ENCODE data around the gene HECTD2. TPM values are rescaled to one million over a fixed set of nuclear protein-coding genes. Genes with fewer than 3 reads are reported as not detected.

HECTD2 gene
- total RNA-seq, 2 experiments from 2014 or later = 2.7 to 3.8 TPM

GRCh38 chr10:91549262-91549661 lies 139.1 kb downstream of the HECTD2 start:
- Mint-ChIP-seq H3K4me3 (no peak overlapping the region), H3K9me3 (no peaks in the 10 kb centered on the region), H3K4me1 (ENCODE audit: low read depth) (no peaks in the 10 kb centered on the region), H3K36me3 (ENCODE audit: low read depth) (no peaks in the 10 kb centered on the region), H3K27ac (no peak overlapping the region), H3K27me3 (peaks cover 4% of the 10 kb centered on the region)
- intact Hi-C loops (cut with micrococcal nuclease) = no loop called here
- POLR2A ChIA-PET = no interaction called here
- CTCF ChIA-PET = no interaction called here
- DNase-seq (no peak), ATAC-seq (no peak)
- TF ChIP-seq, protein P1, sequence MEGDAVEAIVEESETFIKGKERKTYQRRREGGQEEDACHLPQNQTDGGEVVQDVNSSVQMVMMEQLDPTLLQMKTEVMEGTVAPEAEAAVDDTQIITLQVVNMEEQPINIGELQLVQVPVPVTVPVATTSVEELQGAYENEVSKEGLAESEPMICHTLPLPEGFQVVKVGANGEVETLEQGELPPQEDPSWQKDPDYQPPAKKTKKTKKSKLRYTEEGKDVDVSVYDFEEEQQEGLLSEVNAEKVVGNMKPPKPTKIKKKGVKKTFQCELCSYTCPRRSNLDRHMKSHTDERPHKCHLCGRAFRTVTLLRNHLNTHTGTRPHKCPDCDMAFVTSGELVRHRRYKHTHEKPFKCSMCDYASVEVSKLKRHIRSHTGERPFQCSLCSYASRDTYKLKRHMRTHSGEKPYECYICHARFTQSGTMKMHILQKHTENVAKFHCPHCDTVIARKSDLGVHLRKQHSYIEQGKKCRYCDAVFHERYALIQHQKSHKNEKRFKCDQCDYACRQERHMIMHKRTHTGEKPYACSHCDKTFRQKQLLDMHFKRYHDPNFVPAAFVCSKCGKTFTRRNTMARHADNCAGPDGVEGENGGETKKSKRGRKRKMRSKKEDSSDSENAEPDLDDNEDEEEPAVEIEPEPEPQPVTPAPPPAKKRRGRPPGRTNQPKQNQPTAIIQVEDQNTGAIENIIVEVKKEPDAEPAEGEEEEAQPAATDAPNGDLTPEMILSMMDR (IDR thresholded peaks at IDR 0.05) = no peak

DNA sequence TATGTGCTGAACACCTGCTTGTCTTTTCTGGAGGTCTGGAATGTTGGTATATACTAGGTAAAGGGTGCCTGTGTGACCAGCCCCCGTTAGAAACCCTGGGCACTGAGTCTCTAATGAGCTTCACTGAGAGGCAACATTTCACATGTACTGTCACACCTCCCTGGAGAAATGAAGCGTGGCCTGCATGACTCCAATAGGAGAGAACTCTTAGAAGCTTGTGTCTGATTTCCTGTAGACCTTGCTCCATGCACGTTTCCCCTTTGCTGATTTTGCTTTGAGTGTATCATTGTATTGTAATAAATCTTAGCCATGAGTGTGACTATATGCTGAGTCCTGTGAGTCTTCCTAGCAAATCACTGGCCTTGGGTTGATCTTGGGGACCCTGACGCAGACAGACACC lies 139.9 kb downstream of the HECTD2 start:
- DNase-seq = no peak
- H3K4me1 Mint-ChIP-seq (ENCODE audit: low read depth) = no peaks in the 10 kb centered on the region
- ATAC-seq = no peak
- POLR2A ChIA-PET = no interaction called here
- peaks cover 4% of the 10 kb centered on the region for H3K27me3 Mint-ChIP-seq
- intact Hi-C loops (cut with micrococcal nuclease) = loop anchor here (10.0 kb wide), 1 partner anchor 165 kb away; no protein-coding TSS in a partner anchor
- CTCF ChIA-PET = no interaction called here
- TF ChIP-seq, protein P1 (IDR thresholded peaks at IDR 0.05) = no peak
- H3K36me3 Mint-ChIP-seq (ENCODE audit: low read depth) = no peaks in the 10 kb centered on the region
- no peaks in the 10 kb centered on the region for H3K9me3 Mint-ChIP-seq
- H3K4me3 Mint-ChIP-seq = no peak overlapping the region
- no peak overlapping the region for H3K27ac Mint-ChIP-seq

DNA sequence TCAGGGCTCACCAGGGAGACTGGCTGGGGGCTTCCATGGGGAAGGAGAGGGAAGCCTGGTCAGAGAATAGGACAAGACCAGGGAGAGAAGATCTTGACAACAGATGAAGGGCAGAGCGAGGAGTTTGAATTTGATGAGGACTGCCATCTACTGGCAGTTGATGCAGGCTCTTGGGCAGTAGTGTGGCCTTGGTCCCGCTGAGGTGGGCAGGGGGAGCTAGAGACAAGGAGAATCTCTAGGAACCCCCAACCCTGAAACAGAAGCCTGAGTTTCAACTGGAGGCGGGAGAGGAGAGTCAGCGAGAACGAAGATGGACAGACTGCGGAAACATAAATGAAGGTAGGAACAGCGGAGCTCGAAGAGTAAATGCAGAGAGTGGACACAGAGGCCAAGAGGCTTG lies 141.7 kb downstream of the HECTD2 start:
- Mint-ChIP-seq H3K27me3 (peaks cover 4% of the 10 kb centered on the region), H3K4me3 (no peak overlapping the region), H3K36me3 (ENCODE audit: low read depth) (no peaks in the 10 kb centered on the region), H3K27ac (no peak overlapping the region), H3K9me3 (no peaks in the 10 kb centered on the region), H3K4me1 (ENCODE audit: low read depth) (no peaks in the 10 kb centered on the region)
- TF ChIP-seq, protein P1 (IDR thresholded peaks at IDR 0.05) = peak; percentile 37
- intact Hi-C loops (cut with micrococcal nuclease) = loop anchor here (10.0 kb wide), 1 partner anchor 167 kb away; no protein-coding TSS in a partner anchor
- POLR2A ChIA-PET = no interaction called here
- CTCF ChIA-PET = interaction anchor here (0.7 to 2.2 kb wide), 6 partner anchors 37 to 253 kb away, joined by 3 to 8 read pairs (median 4); no protein-coding TSS in a partner anchor
- ATAC-seq (no peak), DNase-seq (peak; percentile 33)

- Mint-ChIP-seq H3K27ac (no peak overlapping the region), H3K36me3 (ENCODE audit: low read depth) (no peaks in the 10 kb centered on the region), H3K27me3 (peaks cover 4% of the 10 kb centered on the region), H3K4me1 (ENCODE audit: low read depth) (no peaks in the 10 kb centered on the region), H3K4me3 (no peak overlapping the region), H3K9me3 (no peaks in the 10 kb centered on the region)
- intact Hi-C loops (cut with micrococcal nuclease) = loop anchor here (10.0 kb wide), 1 partner anchor 168 kb away; no protein-coding TSS in a partner anchor
- ChIA-PET CTCF (interaction anchor here (0.7 to 2.2 kb wide), 6 partner anchors 36 to 254 kb away, joined by 3 to 8 read pairs (median 4); no protein-coding TSS in a partner anchor), POLR2A (no interaction called here)
- no peak for ATAC-seq
- TF ChIP-seq, protein P1 (IDR thresholded peaks at IDR 0.05) = no peak
- DNase-seq = no peak
Observed at GRCh38 chr10:91552274-91553095, 142.3 kb downstream of the HECTD2 start.

DNA sequence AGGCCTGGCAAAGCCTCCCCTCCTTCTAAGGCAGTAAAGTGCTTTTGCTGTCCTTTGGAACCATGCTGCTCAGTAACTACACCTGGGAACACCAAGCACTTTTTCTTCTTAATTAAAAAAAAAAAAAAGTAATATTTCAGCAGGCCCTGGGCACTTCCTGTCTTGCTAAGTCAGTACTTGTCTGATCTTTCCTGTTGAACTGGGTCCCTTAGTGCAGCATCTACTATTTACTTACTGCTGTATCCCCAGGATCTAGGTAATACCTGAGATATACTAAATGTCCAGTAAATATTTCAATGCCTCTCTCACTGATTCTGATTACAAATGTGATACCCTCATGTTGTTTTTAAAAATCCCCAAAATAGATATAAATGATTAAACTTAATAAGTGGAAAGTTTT lies 145.3 kb downstream of the HECTD2 start:
- Mint-ChIP-seq H3K4me1 (ENCODE audit: low read depth) (no peaks in the 10 kb centered on the region), H3K27me3 (peaks cover 4% of the 10 kb centered on the region), H3K9me3 (no peaks in the 10 kb centered on the region), H3K36me3 (ENCODE audit: low read depth) (no peaks in the 10 kb centered on the region), H3K4me3 (no peak overlapping the region), H3K27ac (no peak overlapping the region)
- no peak for ATAC-seq
- CTCF ChIA-PET = no interaction called here
- POLR2A ChIA-PET = no interaction called here
- intact Hi-C loops (cut with micrococcal nuclease) = loop anchor here (10.0 kb wide), 1 partner anchor 171 kb away; no protein-coding TSS in a partner anchor
- TF ChIP-seq, protein P1 (IDR thresholded peaks at IDR 0.05) = no peak
- no peak for DNase-seq
